RCC 7860 (cell line): ENCODE measurements around the gene FOXRED2.
"Not testable (repeated sequence)": the region's sequence is repeated elsewhere in the genome, so short reads cannot be mapped to it uniquely, and the experiment has no call there.

Experiments used
- DNase-seq: peaks from one replicate; pipeline ENCODE4 v3.0.0-alpha.2; 2015; ENCODE audit warnings: low spot score
- FAIRE-seq: peaks from 2 replicates; lab custom pipeline; 2012; peaks lifted over from hg19 to GRCh38; lab: Jason Lieb, UNC

Gene FOXRED2

DNA sequence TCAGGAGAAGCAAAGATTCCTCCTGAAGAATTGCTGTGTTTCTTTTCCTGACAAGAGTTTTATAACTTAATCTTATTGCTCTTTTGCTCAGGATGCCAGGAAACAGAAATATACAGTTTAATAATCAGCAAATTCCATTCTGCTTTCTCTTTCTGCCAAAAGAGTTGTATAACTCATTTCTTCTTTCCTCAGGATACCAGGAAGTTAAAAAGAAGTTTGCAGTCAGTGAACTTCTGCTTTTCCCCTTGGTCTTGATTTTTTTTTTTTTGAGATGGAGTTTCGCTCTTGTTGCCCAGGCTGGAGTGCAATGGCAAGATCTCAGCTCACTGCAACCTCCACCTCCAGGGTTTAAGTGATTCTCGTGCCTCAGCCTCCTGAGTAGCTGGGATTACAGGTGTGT lies 13.1 kb upstream of the FOXRED2 start:
- DNase-seq, FAIRE-seq: not testable (repeated sequence)

GRCh38 chr22:36514766-36515165 lies 7.9 kb upstream of the FOXRED2 start:
- no peak for DNase-seq
- no peak for FAIRE-seq

- FAIRE-seq, result no peak
- DNase-seq, result no peak
These were observed 6.2 kb upstream of the FOXRED2 start for GRCh38 chr22:36512991-36513390.

- no peak for DNase-seq
- FAIRE-seq, result no peak
These were observed 5.5 kb upstream of the FOXRED2 start for GRCh38 chr22:36512333-36512732.

DNA sequence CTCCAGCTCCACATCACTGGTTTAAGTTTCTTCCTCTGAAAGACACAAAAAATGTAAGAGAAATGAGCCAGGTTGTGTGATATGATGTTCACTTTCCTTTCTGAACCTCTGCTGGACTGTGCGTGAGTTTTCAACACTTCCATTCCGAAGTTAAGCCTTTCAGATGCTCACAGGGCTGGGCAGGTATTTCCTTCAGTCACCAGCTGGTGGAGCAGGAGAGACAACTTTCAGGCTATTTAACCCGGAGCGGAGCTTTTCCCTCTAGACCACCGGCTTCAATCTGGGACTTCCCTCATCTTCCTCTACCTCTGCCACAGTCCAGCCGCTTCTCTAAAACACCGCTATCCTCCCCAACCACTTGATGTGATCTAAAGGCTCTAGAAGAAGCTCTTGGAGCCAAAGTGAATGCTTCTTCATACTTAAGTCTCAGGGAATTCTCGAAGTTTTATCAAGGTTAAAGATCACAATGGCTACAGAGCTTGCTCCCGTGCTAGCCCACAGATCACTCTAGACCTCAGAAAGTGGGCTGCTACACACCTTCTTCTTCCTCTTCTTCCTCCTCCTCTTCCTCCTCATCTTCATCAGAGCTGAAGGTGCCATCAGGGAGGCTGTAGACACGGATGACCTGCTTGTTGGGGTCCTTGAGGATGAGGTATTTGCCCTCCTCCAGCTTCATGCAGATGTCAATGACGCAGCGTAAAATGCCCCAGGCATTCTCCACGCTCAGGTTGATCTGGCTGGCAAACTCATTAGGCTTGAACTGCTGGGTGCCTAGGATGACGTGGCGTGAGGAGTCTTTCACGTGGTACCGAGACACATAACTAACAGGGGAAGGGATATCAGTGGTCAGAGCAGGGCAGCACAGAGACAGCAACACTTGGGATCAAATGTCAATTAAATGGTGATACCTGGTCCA lies 4.4 kb upstream of the FOXRED2 start:
- DNase-seq, result peak; percentile 30

DNA sequence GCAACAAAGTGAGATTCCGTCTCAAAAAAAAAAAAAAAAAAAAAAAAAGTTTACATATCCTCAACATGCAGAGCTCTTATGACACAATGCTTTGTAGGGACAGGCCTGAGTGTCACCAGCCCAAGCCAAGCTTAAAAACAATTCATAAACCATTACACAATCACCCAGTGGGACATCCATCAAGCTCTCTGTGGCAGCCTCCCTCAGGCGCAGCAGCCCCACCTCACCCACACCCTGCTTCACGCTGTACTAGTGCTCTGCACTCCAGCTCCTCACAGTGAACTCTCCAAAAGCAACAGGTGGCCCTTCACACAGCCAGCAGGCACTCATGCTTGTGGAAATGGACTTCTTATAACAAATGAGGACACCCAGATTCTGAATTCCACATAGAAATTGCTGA lies 3.5 kb upstream of the FOXRED2 start:
- FAIRE-seq, result no peak
- no peak for DNase-seq

More for the DNA sequence above, 4.4 kb upstream of the FOXRED2 start:
- FAIRE-seq, result no peak

DNA sequence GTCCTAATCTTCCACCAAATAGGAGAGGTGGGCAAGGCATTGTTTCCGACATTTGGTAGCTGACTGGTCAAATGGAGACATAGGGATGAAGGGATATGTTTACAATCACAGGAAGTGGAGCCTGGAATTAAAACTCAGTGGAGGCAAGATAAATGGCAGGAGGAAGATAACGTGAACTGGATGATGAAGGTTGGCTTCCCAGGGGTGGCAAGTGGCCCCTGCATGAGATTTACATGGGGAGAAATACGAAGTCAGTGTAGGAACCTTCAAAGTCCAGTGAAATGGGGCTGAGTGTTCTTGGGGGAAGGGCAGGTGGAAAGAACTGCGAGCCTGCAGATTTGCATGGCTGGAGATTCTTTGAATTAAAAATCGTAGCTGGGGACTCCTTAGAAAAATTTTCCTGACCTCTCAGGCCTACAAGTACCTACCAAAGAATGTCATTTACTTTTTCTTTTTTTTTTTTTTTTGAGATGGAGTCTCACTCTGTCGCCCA lies 724 bp upstream of the FOXRED2 start:
- DNase-seq (no peak), FAIRE-seq (no peak)

- no peak for DNase-seq
- FAIRE-seq, result no peak
These were observed 723 bp downstream of the FOXRED2 start for GRCh38 chr22:36505998-36506635.

GRCh38 chr22:36497910-36498665 lies 8.8 kb downstream of the FOXRED2 start:
- DNase-seq (no peak), FAIRE-seq (no peak)

DNA sequence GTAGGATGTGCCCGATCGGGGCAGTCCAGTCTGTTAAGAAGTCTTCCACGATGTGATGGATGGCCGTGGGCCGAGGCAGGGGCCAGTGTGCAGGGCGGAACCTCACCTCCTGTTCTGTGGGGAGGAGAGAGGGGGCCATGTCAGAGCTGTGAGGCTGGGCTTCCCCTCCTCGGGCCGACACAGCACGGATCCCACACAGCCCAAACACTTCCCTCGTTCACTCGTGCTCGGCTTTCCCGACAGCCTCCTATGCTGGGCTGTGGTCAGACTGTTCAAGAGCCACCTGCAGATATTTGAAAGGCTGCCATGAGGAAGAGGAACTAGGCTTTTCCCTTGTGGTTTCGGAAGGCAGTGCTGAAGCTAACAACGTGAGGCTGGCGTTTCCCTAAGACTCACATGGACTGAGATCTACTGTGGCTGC lies 13.1 kb downstream of the FOXRED2 start:
- FAIRE-seq (no peak), DNase-seq (no peak)

GRCh38 chr22:36492109-36492508 lies 14.7 kb downstream of the FOXRED2 start:
- FAIRE-seq (no peak), DNase-seq (no peak)

GRCh38 chr22:36491155-36491554 lies 15.7 kb downstream of the FOXRED2 start:
- no peak for FAIRE-seq
- no peak for DNase-seq

- DNase-seq (no peak), FAIRE-seq (no peak)
These were observed 20.0 kb downstream of the FOXRED2 start for GRCh38 chr22:36486619-36487384.

- DNase-seq (peak; percentile 86), FAIRE-seq (no peak)
These were observed 25.3 kb downstream of the FOXRED2 start, which contains the start of gene TXN2 for GRCh38 chr22:36481393-36482168. TSS of gene TXN2 (minus strand) at chr22:36481640. CDS start at chr22:36480837, 803 bp downstream.

- FAIRE-seq (no peak), DNase-seq (no peak)
These were observed 25.9 kb downstream of the FOXRED2 start for GRCh38 chr22:36480941-36481392.

GRCh38 chr22:36478966-36479365 lies 27.9 kb downstream of the FOXRED2 start:
- DNase-seq (no peak), FAIRE-seq (no peak)

- DNase-seq (no peak), FAIRE-seq (no peak)
These were observed 31.5 kb downstream of the FOXRED2 start for GRCh38 chr22:36475341-36475740.

GRCh38 chr22:36472689-36473088 lies 34.2 kb downstream of the FOXRED2 start:
- DNase-seq (no peak), FAIRE-seq (no peak)

DNA sequence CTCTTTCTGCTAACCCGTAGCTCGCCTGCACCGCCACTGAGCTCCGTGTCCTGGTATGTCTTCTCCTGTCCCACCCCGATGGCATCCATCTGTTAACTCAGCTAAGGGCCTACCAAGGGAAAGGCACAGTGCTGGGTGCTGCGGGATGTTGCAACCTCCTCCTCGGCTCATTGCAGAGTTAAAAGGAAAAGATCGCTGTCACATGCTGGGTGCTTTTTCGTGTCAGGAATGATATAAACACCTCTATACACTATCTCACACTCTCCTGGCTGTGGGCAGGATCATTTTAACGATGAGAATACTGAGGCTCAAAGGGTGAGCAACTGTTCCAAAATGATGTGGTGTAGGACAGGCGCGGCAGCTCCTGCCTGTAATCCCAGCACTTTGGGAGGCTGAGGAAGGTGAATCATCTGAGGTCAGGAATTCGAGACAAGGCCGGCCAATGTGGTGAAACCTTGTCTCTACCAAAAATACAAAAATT lies 35.5 kb downstream of the FOXRED2 start:
- FAIRE-seq (no peak), DNase-seq (no peak)
